Stomach (tissue), 9 donors: Measurements from ENCODE around the gene DDX6. TPM values are rescaled to one million over a fixed set of nuclear protein-coding genes. Genes with fewer than 3 reads are reported as not detected.

Experiments
- DNase-seq, 2 donors: peaks; one replicate each; pipeline versions ENCODE4 v3.0.0 to v3.0.0-alpha.2; 2013 to 2019
- H3K27ac ChIP-seq, 5 donors: fragments of 200-600 bp in 4 of 5; sonication (generic) in 4 of 5; one replicate each; pipeline ENCODE4 v1.5.1; 2013 to 2019; ENCODE audit warnings: mild to moderate bottlenecking in 1 of 5, moderate library complexity in 1 of 5
- H3K27me3 ChIP-seq, 3 donors: fragments of 200-600 bp; sonication (generic); one replicate each; pipeline ENCODE4 v1.5.1; 2017 to 2019; ENCODE audit warnings: mixed run types in 1 of 3
- H3K36me3 ChIP-seq, 4 donors: fragments of 200-600 bp; sonication (generic); 1 replicate in 3 of 4; 2 replicates in 1 of 4; pipeline ENCODE4 v1.5.1; 2016 to 2019
- H3K4me1 ChIP-seq, 4 donors: fragments of 200-600 bp; sonication (generic); one replicate each; pipeline ENCODE4 v1.5.1; 2016 to 2019
- H3K4me3 ChIP-seq, 4 donors: fragments of 200-600 bp; sonication (generic) in 3 of 4; one replicate each; pipeline ENCODE4 v1.5.1; 2016 to 2019; ENCODE audit warnings: mild to moderate bottlenecking in 1 of 4
- H3K9me3 ChIP-seq, 4 donors: fragments of 200-600 bp; sonication (generic); one replicate each; pipeline ENCODE4 v1.5.1; 2016 to 2019
- CTCF ChIP-seq, 7 experiments: fragments of 450-650 bp in 4 of 7; fragments of 200-600 bp in 3 of 7; sonication (generic) in 3 of 7; IDR thresholded peaks; one replicate each; pipeline ENCODE4 v1.5.1; 2016 to 2019; ENCODE audit warnings: antibody characterized with exemption in 7 of 7, control low read depth in 2 of 7, mild to moderate bottlenecking in 1 of 7
- EP300 ChIP-seq: sonication (generic); formaldehyde crosslinking; IDR thresholded peaks from one replicate; pipeline ENCODE4 v1.6.1; 2017; ENCODE audit warnings: antibody characterized with exemption
- POLR2A ChIP-seq, 4 donors: fragments of 450-650 bp; IDR thresholded peaks; one replicate each; pipeline ENCODE4 v1.6.1; 2016; ENCODE audit warnings: antibody characterized with exemption in 4 of 4, control low read depth in 2 of 4, mild to moderate bottlenecking in 1 of 4, moderate library complexity in 1 of 4
- POLR2AphosphoS5 ChIP-seq, 3 donors: sonication (generic); formaldehyde crosslinking; IDR thresholded peaks; one replicate each; pipeline ENCODE4 v1.6.1; 2016; ENCODE audit warnings: antibody characterized with exemption in 3 of 3
- WGBS, 5 donors: extraction: QIAGEN DNeasy Blood & Tissue Kit in 3 of 5; methylation state at CpG; one replicate each; pipeline versions ENCODE4 v1.1.5 to v1.1.7; 2013 to 2018; 5-methylcytosine and 5-hydroxymethylcytosine counted together
- intact Hi-C: fragments of 100-400 bp; cut with DNase I; formaldehyde crosslinking; loops from one replicate; pipeline ENCODE4 v1.15.1; 2023; ENCODE audit warnings: low total_unique reads
- polyA plus RNA-seq, 3 donors: library from polyadenylated mRNA; stranded (reverse); fragments of 200-250 nt; gene quantifications; one replicate each; pipeline ENCODE4 v1.2.3, GENCODE V29; 2013
- total RNA-seq, 5 donors: library from RNA; depleted of rRNA; stranded (reverse); fragments of >200 nt; gene quantifications; one replicate each; pipeline versions ENCODE4 v1.1.0 to v1.2.3, GENCODE V29; 2014 to 2016
- donor health status: healthy with polysubstance abuse.
- donor health status: Bipolar disorder and iron deficiency.
- donor health status: healthy.

The DDX6 gene
- total and polyA plus RNA-seq, 8 donors = 17.1 to 203 (median 25.0) TPM

DNA sequence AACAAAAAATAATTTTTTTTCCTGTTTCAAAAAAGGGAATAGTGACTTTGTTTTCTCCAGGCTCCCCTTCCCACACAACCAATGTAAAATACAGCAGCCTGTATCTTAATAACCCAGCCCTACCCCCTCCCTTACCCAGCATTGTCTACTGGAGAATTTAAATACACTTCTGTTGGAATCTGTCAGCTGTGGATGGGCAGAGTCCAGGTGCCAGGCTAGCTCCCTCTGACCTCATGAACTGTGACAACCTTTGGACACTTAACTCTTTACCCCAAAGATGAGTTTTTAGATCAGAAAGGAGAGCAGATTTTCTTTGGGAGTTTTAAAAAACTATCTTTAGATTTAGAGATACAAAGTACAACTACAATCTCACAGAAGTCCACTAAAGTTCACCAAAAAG lies 42.9 kb downstream of the DDX6 start:
- Histone ChIP-seq H3K27me3 (no peaks in the 10 kb centered on the region), H3K4me3 (no peak overlapping the region), H3K27ac (no peak overlapping the region), H3K4me1 (peaks cover 0 to 6% (median 3%) of the 10 kb centered on the region in 4 donors), H3K9me3 (no peaks in the 10 kb centered on the region), H3K36me3 (peaks cover 33 to 48% (median 47%) of the 10 kb centered on the region in 4 donors)
- DNase-seq = no peak
- no peak for TF ChIP-seq POLR2AphosphoS5 (IDR thresholded peaks at IDR 0.05)
- TF ChIP-seq EP300 = no peak
- no peak for TF ChIP-seq POLR2A (IDR thresholded peaks at IDR 0.05)
- TF ChIP-seq CTCF (IDR thresholded peaks at IDR 0.05) = no peak
- intact Hi-C loops = no loop called here

GRCh38 chr11:118746988-118747585 lies 43.9 kb downstream of the DDX6 start:
- Histone ChIP-seq H3K4me3 (no peak overlapping the region), H3K27me3 (no peaks in the 10 kb centered on the region), H3K36me3 (peaks cover 24 to 39% (median 37%) of the 10 kb centered on the region in 4 donors), H3K4me1 (peaks cover 0 to 6% (median 0%) of the 10 kb centered on the region in 4 donors), H3K9me3 (no peaks in the 10 kb centered on the region), H3K27ac (no peak overlapping the region)
- 76 to 87% (median 78%) methylated on average over 5 of the region's 5 CpGs for WGBS, 5 donors
- TF ChIP-seq EP300 (no peak), POLR2A (IDR thresholded peaks at IDR 0.05) (no peak), CTCF (IDR thresholded peaks at IDR 0.05) (no peak), POLR2AphosphoS5 (IDR thresholded peaks at IDR 0.05) (no peak)
- DNase-seq = no peak
- intact Hi-C loops = no loop called here

DNA sequence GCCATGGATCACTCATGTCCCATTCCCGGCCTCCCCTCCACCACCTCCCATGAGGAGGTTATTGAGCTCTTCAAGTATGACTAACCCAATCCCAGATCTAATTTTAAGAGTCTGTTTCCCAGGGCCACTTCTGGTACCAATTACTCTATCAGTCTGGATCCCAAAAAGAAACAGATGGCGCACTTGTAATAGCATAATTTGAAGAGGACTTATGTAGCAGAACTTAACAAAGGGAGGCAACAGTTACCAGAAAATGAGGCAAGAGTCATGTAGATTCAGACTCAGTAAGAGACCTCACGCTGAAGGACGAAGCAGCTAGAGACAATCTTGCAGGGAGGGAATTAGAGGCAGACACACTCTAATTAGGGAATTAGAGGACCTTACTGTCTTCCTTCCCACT lies 46.9 kb downstream of the DDX6 start:
- Histone ChIP-seq H3K4me3 (no peak overlapping the region), H3K27ac (no peak overlapping the region), H3K9me3 (no peaks in the 10 kb centered on the region), H3K4me1 (no peaks in the 10 kb centered on the region), H3K27me3 (no peaks in the 10 kb centered on the region), H3K36me3 (peaks cover 0 to 10% (median 9%) of the 10 kb centered on the region in 4 donors)
- DNase-seq = no peak
- 92 to 96% (median 94%) methylated on average over 4 of the region's 4 CpGs for WGBS, 5 donors
- intact Hi-C loops = no loop called here
- no peak for TF ChIP-seq EP300
- TF ChIP-seq CTCF (IDR thresholded peaks at IDR 0.05) = no peak
- no peak for TF ChIP-seq POLR2AphosphoS5 (IDR thresholded peaks at IDR 0.05)
- no peak for TF ChIP-seq POLR2A (IDR thresholded peaks at IDR 0.05)

GRCh38 chr11:118742304-118742703 lies 48.7 kb downstream of the DDX6 start:
- H3K27ac ChIP-seq = no peak overlapping the region
- DNase-seq = no peak
- no peaks in the 10 kb centered on the region for H3K4me1 ChIP-seq
- TF ChIP-seq POLR2AphosphoS5 (IDR thresholded peaks at IDR 0.05) = no peak
- TF ChIP-seq CTCF (IDR thresholded peaks at IDR 0.05) = no peak
- no peak for TF ChIP-seq POLR2A (IDR thresholded peaks at IDR 0.05)
- TF ChIP-seq EP300 = no peak
- no peaks in the 10 kb centered on the region for H3K9me3 ChIP-seq
- 63 to 73% (median 65%) methylated on average over 6 of the region's 6 CpGs for WGBS, 5 donors
- intact Hi-C loops = no loop called here
- H3K4me3 ChIP-seq = no peak overlapping the region
- H3K36me3 ChIP-seq = peaks cover 0 to 5% (median under 1%) of the 10 kb centered on the region in 4 donors
- no peaks in the 10 kb centered on the region for H3K27me3 ChIP-seq
